Thoracic aorta (tissue), 2 donors: Measurements from ENCODE around the gene TXNIP. TPM values are rescaled to one million over a fixed set of nuclear protein-coding genes. Genes with fewer than 3 reads are reported as not detected.

ENCODE experiments used
- ATAC-seq: fragments of 150-250 bp; one replicate; pipeline ENCODE4 v1.8.0; 2017; ENCODE audit warnings: low read depth; ENCODE audit not compliant: insufficient number of reproducible peaks, low FRiP score
- DNase-seq: peaks from one replicate; pipeline ENCODE4 v3.0.0-alpha.2; 2020; ENCODE audit warnings: low spot score
- H3K27ac ChIP-seq, 2 donors: fragments of 200-600 bp; sonication (generic); 1 replicate in 1 of 2; 2 replicates in 1 of 2; pipeline ENCODE4 v1.5.1; 2016; ENCODE audit warnings: mild to moderate bottlenecking in 2 of 2, moderate library complexity in 2 of 2
- H3K27me3 ChIP-seq: fragments of 200-600 bp; sonication (generic); replicated peaks from 2 replicates; pipeline ENCODE4 v1.6.0; 2016; ENCODE audit warnings: mild to moderate bottlenecking; ENCODE audit not compliant: insufficient read depth
- H3K36me3 ChIP-seq: fragments of 200-600 bp; sonication (generic); one replicate; pipeline ENCODE4 v1.5.1; 2016
- H3K4me1 ChIP-seq, 2 donors: fragments of 200-600 bp; sonication (generic); 1 replicate in 1 of 2; 2 replicates in 1 of 2; pipeline versions ENCODE4 v1.5.1 to v1.6.0; 2016; ENCODE audit warnings: low read depth in 2 of 2, mild to moderate bottlenecking in 1 of 2; ENCODE audit not compliant: control insufficient read depth in 1 of 2
- H3K4me3 ChIP-seq: fragments of 200-600 bp; sonication (generic); 2 replicates; pipeline ENCODE4 v1.5.1; 2016; ENCODE audit warnings: mild to moderate bottlenecking
- H3K9me3 ChIP-seq: fragments of 200-600 bp; sonication (generic); 2 replicates; pipeline ENCODE4 v1.5.1; 2016
- total RNA-seq, 2 donors: library from RNA; depleted of rRNA; stranded (reverse); fragments of >200 nt; gene quantifications; one replicate each; pipeline versions ENCODE4 v1.1.0 to v1.2.3, GENCODE V29; 2016
- TF ChIP-seq, protein P1 (sequence below): fragments of 200-600 bp; sonication (generic); IDR thresholded peaks from one replicate; pipeline ENCODE4 v1.5.1; 2019; ENCODE audit warnings: antibody characterized with exemption

The TXNIP gene
- total RNA-seq, 2 donors from 2014 or later = 423 to 622 TPM

DNA sequence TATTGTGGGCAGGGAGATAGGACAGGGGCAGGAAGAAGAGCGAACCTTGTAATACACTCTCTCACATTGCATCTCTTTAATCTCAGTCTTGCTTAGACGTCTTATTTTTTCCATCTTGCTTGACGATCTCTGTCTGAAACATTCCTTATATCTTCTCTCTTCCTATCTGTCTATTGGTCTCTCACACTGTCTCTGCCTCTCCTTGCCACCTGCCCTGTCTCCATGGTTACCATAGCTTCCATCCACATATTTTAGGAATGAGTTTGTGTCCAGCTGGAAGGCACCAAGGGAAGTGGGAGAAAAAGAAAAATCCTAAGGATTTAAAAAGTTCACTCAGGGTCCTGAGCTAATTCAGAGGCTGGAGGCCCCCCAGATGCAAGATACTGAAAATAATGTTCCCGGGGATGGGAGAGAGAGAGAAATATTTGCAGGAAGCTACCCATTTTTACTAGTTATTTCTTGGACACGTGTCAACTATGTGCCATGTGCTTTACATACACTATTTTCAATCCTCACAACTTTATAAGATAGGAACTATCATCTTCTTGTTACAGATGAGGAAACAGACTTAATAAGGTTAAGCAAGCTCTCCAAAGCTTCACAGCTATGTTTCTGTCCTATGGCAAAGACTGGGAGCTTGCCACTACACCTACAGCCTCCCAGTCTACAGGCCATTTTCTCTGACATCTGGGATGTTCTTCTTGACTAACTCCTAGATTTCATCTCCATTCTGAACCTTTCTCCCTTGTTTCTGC is 32.9 kb downstream of the TXNIP start:
- H3K4me1 ChIP-seq = peaks cover 21 to 41% of the 10 kb centered on the region in 2 donors
- peak overlapping the region; percentile 88 to 93 for H3K27ac ChIP-seq
- peak overlapping the region; percentile 92 for H3K4me3 ChIP-seq
- DNase-seq (no peak), ATAC-seq (no peak)
- H3K27me3 ChIP-seq = no peaks in the 10 kb centered on the region
- H3K36me3 ChIP-seq = no peaks in the 10 kb centered on the region
- TF ChIP-seq, protein P1, sequence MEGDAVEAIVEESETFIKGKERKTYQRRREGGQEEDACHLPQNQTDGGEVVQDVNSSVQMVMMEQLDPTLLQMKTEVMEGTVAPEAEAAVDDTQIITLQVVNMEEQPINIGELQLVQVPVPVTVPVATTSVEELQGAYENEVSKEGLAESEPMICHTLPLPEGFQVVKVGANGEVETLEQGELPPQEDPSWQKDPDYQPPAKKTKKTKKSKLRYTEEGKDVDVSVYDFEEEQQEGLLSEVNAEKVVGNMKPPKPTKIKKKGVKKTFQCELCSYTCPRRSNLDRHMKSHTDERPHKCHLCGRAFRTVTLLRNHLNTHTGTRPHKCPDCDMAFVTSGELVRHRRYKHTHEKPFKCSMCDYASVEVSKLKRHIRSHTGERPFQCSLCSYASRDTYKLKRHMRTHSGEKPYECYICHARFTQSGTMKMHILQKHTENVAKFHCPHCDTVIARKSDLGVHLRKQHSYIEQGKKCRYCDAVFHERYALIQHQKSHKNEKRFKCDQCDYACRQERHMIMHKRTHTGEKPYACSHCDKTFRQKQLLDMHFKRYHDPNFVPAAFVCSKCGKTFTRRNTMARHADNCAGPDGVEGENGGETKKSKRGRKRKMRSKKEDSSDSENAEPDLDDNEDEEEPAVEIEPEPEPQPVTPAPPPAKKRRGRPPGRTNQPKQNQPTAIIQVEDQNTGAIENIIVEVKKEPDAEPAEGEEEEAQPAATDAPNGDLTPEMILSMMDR = no peak
- H3K9me3 ChIP-seq = no peaks in the 10 kb centered on the region

DNA sequence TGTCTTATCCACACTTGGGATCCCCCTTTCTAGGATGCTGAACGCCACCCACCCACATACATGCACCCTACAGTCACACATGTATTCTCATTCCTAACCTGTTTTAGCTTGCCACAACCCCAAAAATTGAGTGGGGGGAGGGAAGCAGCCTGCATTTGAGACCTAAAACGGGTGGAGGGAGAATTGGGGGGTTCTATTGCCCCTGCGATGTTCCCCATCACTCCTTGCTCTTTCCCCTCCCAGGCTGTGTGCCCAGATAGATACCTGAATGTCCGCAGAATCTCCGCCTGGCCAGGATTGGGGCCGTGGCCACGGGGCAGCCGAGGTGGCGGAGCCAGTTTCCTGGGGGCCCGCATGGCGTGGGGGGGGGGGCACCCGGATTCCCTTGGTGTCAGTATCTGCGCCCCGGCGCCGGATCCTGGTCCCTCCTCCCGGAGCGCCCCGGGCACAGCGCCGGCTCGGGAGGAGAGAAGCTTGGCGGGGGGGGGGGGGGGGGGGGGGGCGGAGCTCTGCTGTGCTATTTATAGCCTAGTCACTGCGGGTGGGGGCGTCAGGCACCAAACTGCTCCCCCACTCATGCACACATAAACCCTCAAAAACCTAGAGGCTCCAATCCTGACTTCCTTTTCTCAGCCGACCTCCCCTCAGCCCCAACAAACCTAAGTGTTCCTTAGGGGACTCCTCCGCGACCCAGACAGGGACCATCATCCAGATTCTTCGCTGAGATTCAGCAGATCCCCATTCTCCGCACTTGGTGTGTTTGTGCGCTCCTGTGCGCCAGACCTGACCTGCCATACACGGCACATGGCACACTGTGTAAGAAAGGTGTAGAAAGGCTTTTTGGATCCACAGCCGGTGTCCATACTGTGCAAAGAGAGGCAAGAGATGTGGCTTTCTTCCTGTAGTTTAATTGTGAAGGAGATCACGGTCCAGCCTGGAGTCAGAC is 33.9 kb downstream of the TXNIP start:
- no peaks in the 10 kb centered on the region for H3K9me3 ChIP-seq
- TF ChIP-seq, protein P1 = no peak
- H3K27me3 ChIP-seq = no peaks in the 10 kb centered on the region
- ATAC-seq (no peak), DNase-seq (no peak)
- no peaks in the 10 kb centered on the region for H3K36me3 ChIP-seq
- peaks cover 23 to 45% of the 10 kb centered on the region in 2 donors for H3K4me1 ChIP-seq
- H3K27ac ChIP-seq = peak overlapping the region; percentile 88 to 93
- H3K4me3 ChIP-seq = peak overlapping the region; percentile 92

DNA sequence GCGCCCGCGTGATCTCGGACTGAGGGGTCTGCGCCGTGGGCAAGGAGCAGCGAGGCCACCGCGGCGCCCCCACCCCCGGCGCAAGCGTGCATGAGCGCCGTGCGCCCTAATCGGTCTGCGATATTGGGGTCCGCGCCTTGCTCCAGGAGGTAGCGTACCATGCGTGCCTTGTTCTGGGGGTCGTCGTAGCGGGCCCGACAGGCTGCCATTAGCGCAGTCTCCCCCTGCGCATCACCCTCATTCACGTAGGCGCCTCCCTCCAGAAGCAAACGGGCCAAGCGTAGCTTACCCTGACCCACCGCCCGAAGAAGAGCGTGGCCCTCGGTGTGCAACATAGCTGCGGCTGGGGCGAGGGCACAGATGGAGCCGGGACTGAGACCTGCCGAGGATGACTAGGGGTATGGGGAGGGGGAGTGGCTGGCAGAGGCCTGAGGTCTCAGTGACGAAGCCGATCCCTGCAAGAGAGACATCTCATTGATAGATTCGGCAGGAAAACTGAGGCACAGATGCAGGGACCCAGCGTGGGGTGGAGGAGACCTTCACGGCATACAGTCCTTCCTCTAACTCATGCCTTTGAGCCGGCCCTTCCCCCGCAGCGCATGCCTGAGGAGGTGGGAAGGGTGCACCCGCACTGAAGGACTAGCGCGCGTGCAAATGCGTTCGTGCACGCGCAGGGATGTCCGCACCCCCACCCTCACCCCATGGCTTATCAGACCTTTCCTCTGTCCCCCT is 34.8 kb downstream of the TXNIP start:
- no peak for ATAC-seq
- Histone ChIP-seq H3K4me3 (peak overlapping the region; percentile 92), H3K4me1 (peaks cover 23 to 47% of the 10 kb centered on the region in 2 donors), H3K36me3 (no peaks in the 10 kb centered on the region), H3K9me3 (no peaks in the 10 kb centered on the region), H3K27ac (peak overlapping the region; percentile 93 to 96), H3K27me3 (no peaks in the 10 kb centered on the region)
- DNase-seq = no peak
- TF ChIP-seq, protein P1 = no peak

DNA sequence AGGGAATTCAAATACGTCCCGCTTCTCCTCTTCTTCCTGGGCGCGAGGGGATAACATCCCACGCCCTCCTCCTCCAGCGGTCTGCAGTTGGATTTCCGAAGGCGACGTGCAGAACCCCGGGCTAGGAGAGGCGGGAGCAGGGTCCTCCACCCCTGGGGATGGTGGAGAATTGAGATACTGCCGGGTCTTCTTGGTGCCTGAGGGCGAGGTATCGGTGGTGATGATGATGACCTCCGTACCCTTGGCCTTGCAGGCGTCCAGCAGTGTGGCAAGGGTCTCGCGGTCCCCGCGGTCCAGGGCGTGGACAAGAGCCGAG is 35.3 kb downstream of the TXNIP start:
- Histone ChIP-seq H3K27me3 (no peaks in the 10 kb centered on the region), H3K27ac (peak overlapping the region; percentile 93 to 96), H3K9me3 (no peaks in the 10 kb centered on the region), H3K36me3 (no peaks in the 10 kb centered on the region), H3K4me1 (peaks cover 28 to 49% of the 10 kb centered on the region in 2 donors), H3K4me3 (peak overlapping the region; percentile 92)
- DNase-seq (no peak), ATAC-seq (no peak)
- TF ChIP-seq, protein P1 = no peak
